NCI-H2029 treated with DMSO at 0.1 percent for 48 hours (cell line): Measurements from ENCODE around the gene CHI3L1.

Experiments used
- DNase-seq: peaks from one replicate; lab custom pipeline; 2025; lab: John Stamatoyannopoulos, UW

CHI3L1 gene

DNA sequence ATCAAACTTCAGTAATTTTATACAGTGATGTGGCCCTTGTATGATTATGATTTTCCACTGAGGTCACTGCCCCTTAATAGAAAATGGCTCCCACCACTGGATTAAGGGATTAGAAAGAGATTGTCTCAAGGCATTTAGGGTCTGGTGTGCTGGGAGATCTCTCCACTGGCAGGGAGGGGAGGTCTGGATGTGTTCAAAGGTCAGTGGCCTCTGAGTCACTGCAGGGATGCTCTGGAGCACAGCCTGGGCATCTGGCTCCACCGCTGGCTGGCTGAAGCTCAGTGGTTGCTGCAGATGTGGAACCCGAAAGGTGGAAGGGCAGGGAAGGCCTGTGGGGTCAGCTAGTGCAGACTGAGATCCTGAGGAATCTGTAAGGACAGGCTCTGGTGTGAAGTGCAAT, 18.3 kb upstream of the CHI3L1 start:
- DNase-seq: no peak

DNA sequence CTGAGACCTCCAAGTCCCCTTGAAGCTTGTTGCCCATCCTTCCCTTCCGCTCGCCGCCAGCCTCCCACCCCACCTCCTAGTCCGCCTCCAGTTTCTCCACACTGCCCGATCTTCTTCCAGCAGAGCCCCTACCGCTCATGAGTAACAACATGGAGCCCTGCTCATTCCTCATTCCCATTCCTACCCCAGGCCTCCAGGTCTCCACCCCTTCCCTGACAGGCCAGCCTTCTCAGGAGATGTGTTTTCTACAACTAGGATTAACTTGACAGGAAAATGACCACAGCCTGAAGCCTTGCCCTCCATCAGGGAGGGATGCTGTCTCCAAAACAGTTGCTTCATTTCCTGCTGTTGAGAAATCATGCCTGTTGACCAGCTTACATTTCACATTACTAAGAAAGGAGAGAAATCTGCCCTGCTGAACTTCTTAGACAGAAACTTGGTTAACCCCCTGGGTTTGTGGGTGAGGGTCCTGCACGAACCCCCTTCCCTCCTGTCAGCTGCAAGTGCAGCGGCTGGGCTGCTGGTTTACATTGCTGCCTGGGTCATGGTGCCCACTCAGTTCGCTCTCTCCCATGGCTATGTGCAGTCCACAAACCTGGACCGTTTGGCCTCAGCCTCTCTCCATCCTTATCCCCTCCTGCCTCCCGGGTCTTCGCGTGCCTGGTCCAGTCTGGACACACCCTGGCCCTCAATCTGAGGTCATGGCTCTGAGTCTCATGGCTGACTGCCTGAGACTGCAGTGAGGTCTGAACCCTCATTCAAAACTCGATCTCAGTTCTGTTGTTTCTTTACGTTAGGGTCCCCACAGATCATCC, 16.1 kb upstream of the CHI3L1 start:
- no peak for DNase-seq

DNA sequence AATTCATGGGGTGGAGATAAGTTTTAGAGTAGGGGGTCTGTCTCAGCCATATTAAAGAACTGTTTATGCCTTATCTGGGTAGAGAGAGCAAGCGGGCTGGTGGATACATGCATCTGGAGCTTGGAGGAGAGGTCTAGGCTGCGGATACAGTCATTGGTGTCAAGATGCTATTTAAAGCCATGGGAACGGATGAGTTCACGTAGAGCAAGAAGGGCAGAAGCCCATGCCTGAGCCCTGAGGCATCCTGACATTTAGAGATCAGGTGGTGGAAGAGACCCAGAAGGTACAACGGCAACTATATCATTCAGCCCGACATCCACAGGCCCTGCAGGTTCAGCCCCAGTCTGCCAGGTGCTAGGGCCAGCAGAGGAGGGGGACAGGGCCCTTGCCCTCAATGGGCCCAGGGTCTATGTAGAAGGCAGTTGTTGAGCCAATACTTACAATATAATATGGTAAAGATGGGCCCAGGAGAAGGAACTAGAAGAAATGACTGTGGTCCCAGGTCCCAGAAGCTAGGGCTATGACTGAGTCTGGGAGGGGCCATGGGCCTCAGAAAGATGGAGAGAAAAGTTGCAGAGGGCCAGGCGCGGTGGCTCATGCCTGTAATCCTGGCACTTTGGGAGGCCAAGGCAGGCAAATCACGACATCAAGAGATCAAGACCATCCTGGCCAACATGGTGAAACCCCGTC, 15.2 kb upstream of the CHI3L1 start:
- no peak for DNase-seq

DNA sequence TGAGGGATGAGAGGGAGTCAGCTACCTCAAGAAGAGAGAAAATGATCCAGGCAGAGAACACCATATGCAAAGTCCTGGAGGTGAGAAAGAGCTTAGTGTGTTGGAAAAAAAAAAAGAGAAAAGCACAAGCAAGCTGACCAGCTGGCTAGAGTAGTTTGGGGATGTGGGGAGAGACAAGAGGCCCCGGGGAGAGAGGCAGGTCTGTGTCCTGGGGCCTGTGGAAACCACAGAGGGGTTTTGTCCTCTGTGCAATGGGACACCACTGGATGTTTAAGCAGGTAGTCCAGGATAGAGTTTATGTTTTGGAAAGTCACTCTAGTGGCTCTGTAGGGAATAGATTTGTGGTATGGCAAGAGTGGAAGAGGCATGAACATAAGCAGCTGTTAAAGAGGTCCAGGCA, 14.4 kb upstream of the CHI3L1 start:
- no peak for DNase-seq

DNA sequence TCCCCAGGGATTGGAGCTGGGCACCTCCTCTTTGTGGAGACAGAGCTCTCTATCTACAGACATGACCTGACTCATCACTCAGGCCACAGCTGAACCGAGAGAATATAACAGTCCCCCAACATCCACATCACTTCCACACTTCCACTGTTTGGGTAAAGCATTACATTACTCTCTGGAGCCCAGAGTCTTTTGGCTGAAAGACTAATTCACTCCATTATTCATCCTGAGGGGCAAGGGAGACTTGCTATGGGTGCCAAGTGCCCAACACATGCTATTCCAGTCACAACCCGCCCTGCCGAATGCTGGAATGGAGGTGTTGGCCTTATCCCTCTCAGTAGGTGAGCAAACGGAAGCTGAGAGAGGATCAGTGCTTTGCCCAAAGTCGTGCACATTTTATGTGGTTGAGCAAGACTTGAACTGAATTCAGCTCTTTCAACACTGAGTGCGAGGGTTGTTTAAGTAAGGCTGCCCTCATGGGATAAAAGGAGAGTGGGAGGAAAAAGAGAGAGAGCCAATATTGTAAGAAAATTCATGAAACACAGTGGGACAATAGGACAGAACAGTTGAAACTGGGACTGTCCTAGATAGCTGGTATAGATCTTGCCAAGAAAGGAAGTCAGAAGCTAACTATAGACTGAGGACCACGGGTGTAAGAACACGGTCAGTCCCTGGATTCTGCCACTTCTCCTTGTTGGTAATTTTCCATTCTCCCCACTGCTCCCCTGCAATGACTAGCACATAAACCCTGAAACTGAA, 13.5 kb upstream of the CHI3L1 start:
- DNase-seq: no peak

DNA sequence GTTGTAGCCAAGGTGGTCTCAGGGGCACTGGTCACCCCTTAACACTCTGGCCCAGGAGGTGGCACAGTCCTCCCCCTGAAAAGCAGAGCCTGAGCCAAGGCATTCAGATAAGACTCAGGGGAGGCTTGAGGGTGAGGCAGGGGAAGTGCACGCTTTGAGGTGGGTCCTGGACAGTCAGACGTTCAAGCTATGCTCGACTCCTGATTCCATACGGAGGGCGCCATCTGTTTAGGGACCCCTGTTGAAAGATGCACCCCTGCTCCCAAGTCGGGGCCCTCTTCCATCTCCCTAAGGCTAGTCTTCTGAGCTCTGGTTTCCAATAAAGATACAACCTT, 12.9 kb upstream of the CHI3L1 start:
- DNase-seq: no peak

DNA sequence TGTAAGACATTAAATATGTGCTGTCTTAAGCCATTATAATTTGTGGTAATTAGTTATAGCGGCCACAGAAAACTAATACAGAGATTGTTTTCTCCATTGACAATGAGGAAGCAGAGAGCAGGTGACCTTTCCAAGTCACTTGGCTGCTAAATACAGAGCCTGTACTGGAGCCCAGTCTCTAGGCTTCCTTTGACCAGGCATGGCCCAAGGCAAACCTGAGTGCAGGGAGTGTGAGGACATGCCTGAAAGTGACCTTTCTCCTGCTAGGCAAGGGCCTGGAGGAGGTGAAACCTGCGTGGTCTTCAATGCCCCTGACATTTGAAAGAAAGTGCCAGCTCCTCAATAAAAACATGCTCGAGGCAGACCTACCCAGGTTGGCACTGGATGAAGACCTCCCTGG, 12.5 kb upstream of the CHI3L1 start:
- DNase-seq: no peak

DNA sequence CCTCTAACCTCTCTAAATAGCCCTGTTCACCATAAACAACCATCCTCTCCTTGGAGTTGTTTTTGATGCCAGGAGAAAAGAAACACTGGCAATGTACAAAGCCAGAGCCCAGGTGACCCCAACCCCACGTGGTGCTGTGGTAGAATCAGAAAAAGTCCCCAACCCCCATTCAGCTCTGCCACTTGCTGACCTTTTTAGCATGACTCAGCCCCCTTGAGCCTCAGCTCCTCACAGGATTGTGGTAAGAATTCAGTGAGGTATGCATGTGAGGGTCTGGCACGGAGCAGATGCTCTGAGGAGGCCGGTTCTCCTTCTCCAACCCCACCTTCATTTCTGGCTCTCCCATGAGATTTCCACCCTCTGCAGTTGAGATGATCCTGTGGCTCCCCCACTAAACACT, 11.1 kb upstream of the CHI3L1 start:
- DNase-seq: no peak

DNA sequence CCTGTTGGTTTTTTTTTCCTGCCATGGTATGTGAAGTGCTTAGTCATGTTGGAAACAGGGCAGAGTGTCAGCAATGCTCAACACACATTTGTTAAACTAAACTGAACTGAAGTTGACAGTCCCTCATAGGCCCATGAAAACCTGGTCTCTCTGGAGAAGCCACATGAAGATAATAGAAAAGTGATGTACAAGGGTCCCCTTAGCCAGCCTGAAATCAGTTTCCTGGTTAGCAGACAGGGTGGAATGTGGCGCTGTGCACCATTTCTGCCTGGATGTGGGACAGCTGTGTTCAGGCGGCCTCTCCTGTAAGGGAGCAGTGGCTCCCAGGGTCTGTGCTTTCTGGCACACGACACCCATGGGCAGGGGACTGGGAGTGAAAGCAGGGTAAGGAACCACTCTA, 9.9 kb upstream of the CHI3L1 start:
- DNase-seq: no peak

DNA sequence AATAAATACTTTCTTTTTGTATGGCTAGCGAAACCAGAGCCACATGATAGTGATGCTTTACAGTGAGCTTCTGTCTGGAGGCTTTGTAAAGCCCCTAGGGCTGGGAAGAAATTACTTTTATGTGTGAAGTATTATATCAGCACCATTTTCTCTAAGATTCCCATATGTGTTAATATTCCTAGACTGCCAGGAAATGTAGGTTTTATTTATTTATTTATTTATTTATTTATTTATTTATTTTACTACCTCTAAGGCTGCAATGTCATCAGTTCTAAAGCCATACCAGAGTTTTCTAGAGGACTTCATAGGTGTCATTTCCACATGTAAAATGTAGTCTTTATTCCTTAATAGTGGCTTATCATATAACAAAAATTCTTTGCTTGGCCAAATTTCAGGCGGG, 4.4 kb upstream of the CHI3L1 start:
- no peak for DNase-seq

DNA sequence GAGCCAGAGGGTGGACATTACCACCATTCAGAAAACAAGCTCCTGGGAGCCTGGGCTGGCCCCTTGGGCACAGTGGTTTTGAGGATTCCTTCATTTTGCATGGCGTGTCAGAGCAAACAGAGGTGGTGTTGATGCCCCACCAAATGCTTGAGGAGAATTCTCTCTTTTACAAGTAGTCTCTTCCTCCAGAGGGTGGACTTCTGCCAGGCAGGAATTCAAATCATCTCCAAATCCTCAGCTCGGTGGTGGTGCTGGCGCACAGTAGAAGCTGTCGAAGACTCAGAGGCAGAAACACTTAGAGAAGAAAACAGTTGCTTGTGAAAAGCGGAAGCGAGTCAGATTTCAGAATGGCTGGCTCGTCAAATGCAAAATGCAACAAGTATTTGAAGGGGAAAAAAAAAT, 3.4 kb upstream of the CHI3L1 start:
- DNase-seq: no peak

DNA sequence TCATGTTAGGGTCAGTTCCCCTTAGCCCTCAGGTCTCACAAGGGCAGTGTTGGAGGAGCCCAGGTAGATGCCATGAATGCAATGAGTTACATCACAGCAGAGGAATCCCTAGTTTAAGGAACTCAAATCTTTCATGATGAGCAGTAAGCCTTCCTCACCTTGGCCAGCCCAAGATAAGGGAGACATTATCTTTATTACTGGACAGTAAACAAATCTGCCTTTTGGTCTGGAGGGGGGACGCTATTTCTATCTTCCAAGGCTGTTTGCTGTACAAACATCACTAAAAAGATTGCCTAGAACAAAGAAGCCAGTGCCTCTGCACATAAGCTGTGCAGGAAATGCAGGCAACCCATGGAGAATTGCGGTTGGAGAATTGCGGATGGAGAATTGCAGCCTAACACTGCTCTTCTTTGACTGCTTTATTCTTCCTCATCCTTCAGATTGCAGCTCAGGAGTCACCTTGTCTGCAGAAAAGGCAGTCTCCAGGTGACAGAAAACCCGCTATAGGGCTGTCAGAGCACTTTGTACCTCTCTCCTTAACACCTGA, 2.3 kb upstream of the CHI3L1 start:
- no peak for DNase-seq

DNA sequence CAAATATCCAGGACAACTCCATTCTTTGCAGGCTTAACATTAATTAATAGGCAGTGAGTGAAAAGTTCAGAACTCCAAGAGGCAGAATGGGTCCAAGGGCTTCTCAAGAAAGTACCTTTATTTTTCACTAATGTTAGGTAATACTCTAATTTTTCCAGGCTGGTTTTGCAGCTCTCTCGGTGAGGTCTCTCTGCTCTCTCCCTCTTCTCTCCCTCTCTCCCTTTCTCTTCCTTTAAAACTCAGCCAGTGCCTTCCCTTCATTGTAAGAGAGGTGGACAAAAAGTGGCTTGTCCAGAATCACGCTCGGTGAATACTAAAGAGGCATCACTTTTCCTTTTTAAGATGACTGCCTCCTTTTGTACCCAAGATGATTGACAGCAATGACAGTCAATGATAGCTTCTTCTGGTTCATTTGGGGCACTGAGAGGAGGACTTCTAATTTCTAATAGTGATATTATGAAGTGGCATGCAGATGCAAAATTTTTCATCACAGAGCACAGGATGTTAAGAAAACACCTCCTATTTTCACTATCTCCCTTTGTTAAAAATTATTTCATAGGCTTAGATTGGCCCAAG, 1.3 kb upstream of the CHI3L1 start:
- DNase-seq: no peak

DNA sequence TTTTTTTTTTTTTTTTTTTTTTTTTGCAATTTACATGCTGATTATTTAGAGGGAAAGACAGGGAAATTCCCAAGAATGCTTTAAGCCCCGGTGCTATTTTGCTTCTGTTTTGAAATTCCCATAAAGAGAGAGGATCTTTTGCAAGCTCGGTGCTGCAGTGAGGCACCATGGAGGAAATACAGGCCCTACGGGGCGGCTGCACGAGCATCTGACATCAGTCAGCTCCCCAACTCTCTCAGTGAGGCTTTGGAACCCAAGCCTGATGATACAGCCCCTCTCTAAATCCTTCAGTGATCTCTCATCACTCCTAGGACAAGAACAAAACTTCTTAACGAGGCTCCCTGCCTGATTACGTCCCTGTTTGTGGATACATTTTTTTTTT, 791 bp upstream of the CHI3L1 start:
- DNase-seq: no peak

DNA sequence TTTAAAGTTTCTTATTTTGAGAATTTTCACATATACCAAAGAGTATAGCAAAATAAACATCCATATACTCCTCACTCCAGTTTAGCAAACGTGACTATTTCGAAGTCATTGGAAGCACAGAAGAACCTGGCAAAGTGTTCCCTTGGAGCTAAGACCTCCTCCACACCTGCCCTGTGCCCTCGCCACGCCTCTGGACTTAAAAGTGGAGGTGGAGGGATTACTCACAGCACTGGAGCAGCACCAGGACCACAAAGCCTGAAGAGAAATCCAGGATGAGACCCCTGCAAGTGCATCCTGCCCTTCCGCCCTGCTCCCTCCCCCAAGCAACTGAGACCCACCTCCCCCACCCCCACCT, 436 bp downstream of the CHI3L1 start:
- DNase-seq: no peak

DNA sequence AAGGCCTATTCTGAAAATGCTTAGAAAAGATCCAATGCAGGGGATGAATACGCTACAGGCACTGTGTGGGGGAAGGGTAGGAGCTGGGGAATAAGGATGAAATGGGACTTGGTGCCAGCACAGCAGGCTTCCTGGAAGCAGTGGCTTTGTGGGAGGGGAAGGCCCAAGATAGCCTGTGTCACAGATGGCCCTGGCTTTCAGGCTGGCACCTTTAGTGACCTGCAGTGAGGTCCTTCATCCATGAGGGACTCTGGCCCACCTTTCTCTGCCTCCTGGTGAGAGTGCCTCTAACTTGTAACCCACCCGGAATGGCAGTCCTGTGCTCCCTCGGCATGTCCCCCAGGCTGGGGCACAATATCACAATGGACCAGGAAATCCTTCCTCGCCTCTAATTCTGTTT, 919 bp downstream of the CHI3L1 start:
- no peak for DNase-seq

DNA sequence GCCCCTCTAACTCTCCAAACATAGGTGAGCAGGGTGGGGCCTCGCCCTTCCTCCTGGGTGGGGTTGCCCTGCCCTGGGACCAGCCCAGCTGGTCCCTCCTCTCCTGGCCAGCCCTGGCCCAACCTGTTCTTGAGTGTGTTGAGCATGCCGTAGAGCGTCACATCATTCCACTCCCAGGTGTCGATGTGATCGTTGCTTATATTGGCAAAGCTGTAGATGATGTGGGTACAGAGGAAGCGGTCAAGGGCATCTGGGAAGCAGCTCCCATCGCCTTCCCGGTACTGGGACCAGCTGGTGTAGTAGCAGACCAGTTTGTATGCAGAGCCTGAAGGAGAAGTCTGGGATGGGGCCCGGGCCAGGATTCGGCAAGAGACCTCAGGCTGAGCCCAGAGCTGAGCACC, 1.4 kb downstream of the CHI3L1 start:
- DNase-seq: no peak

DNA sequence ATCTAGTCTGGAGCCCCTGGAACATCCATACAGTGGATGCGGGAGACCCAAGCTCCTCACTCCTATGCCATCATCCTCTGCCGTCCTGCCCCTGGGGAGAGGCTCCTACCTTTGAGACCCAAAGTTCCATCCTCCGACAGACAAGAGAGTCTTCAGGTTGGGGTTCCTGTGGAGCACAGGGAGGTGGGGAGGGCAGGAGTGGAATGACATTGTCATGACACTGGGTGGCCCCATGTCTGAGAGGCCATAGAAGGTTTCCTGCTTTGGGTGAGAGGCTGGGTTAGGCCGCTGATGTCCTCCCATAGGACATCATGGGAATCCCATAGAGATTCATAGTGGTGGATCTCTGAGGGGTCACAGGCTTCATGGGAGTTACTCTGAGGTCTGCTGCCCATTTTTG, 2.0 kb downstream of the CHI3L1 start:
- no peak for DNase-seq

DNA sequence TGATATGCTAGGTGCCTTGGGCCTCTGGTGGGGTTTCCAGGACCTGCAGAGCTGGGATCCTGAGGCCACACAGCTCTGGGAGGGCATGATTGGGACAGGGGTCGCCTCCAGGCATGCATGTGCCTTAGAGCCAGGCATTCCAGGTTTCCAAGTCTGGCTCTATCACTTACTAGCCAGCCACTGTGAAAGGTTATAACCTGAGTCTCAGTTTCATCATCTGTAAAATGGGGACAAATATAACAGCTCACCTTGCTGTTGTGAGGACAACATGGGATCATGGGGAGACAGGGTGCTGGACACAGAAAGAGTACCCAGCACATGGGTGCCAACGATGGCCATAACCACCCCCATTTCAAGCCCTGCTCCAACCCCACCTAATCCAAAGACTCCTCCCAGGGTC, 2.7 kb downstream of the CHI3L1 start:
- DNase-seq: no peak

DNA sequence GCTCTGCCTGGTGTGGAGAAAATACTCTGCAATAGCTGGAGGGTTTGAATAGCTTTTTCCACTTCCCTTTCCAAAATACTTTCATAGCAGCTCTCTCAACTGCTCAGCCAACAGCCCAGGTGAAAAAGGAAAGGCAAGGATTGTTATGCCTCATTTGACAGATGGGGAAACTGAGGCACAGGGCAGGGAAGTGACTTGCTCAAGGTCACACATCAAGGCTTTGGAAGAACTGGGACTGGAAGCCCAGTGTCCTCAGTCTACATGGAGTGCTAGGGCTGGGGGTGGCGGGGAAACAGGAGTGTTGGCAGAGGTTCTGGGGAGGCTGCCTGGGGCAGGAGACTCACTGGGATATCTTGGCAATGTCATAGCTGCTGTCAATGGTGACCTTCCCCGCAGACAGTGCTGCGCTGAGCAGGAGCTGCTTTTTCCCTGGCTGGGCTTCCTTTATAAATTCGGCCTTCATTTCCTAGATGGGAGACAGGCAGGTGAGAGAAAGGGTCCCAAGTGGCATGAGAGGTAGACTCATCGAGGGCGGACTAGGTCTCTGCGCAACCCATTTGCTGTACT, 4.0 kb downstream of the CHI3L1 start:
- no peak for DNase-seq

DNA sequence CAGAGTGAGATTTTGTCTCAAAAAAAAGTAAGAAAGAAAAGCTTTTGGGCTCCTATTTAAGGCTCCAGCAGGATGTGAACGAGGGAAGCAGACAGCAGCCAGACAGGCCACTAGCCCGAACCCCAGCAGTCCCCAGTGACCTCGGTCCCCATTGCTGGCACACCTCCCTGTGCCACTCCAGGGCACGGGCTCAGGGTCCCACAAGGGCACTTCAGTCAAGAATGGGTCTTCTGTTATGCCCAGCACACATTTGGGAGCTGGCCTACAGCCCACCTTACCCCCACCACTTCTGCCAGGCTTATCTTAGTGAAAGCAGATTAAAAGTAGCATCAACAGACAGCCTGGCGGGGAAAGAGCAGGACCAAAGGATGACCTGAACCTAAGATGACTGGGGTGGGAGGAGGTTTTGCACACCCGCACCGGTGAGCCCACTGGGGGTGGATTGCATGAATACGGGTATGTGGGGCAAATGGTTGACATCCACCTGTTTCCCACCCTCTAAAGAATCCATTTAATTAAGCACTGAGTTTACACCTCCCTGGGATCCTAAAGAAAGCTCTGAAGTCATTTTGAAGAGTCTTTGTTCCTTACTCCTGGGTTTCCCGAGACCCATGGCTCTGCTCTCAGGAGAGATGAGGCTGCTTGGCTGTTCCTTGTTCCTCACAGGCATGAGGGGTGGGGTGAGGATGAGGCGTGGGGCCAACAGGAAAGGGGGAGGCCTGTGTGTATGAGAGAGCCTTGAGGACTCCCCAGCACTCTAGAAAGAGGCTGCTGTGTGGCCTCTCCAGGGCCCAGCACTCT, 4.7 kb downstream of the CHI3L1 start:
- no peak for DNase-seq
